GM21423 (cell line): ENCODE data around the gene IRF7.

Experiments used
- ATAC-seq: cut with Tn5 transposase; IDR thresholded peaks from one replicate; pipeline ENCODE4 v1.9.1; 2021; ENCODE audit warnings: mild to moderate bottlenecking, moderate library complexity; ENCODE audit not compliant: unreplicated experiment

Gene IRF7

DNA sequence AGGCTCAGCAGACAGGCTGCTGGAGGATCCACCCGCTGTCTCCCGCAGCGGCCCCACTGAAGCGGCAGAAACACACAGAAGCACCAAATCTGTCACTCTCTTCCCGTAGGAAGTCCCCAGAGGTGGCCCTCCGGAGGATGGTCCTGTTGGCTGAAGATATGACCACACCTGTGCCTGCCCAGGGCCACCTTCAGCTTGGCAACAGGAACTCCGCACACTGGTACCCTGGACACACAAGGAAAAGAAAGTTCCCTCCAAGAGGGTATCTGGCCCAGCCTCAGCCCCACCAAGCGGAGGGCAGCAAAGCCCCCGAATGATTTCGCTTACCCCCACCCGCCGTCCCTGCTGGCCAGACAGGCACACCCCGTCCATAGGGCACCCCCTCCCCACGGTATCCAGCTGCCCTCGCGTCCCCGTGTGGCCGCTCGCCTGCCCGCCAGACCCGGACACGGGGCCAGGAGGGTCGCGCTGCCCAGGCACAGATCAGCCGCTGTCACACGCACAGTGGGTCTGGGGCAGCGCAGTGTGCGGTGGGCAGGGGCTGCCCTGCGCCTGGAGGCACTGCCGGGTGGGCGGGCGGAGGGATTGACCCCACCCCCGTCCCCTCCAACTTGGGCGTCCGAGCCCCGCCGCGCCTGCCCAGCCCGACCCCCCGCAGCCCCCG, 48.0 kb downstream of the IRF7 start:
- ATAC-seq: no peak

DNA sequence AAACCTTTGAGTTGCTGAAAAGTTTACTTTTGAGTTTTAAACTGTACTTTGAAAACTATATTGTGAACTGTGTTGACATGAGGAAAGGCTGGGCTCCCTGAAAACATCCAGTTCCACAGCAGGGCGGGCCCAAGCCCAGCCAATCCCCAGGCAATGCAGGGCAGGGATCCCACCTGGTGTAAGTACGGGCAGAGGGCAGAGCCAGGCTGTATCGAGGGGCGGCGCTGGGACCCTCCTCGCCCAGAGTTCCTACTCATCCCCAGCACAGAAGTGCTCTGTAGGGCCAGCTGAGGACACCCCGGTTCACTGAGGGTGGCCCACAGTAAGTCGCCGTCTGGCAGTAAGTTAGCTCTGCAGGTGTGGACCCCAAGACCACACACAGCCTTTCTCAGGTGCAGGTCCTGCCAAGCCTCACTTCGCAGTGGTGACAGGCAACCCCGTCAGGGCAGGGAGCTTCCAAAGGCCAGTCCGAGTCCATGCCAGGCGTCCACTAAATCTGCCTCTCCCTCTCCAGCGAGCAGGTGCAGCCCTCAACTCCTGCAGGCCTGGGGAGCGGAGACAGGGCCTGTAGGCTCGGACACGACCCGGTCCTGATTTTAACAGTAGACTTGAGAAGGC, 48.6 kb downstream of the IRF7 start:
- ATAC-seq: no peak

GRCh38 chr11:565921-566509, 49.7 kb downstream of the IRF7 start:
- ATAC-seq: no peak

- no peak for ATAC-seq
Observed at GRCh38 chr11:563812-564578, 51.8 kb downstream of the IRF7 start.

DNA sequence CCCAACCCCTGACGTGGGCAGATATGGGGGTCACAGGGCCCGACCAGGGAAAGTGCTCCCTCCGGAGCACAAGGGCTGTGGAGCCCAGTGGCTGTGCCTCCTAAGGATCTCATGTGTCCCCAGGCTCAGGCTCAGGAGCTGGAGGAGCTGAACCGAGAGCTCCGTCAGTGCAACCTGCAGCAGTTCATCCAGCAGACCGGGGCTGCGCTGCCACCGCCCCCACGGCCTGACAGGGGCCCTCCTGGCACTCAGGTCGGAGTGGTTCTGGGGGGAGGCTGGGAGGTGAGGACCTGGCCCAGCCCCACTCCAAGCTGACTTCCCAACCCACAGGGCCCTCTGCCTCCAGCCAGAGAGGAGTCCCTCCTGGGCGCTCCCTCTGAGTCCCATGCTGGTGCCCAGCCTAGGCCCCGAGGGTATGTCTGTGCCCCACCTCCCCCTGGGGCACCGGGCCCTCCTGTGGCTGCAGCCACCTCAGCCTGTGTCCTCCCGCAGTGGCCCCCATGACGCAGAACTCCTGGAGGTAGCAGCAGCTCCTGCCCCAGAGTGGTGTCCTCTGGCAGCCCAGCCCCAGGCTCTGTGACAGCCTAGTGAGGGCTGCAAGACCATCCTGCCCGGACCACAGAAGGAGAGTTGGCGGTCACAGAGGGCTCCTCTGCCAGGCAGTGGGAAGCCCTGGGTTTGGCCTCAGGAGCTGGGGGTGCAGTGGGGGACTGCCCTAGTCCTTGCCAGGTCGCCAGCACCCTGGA, 52.5 kb downstream of the IRF7 start:
- ATAC-seq: no peak
